Measurements from ENCODE around the gene PATJ.

DNA sequence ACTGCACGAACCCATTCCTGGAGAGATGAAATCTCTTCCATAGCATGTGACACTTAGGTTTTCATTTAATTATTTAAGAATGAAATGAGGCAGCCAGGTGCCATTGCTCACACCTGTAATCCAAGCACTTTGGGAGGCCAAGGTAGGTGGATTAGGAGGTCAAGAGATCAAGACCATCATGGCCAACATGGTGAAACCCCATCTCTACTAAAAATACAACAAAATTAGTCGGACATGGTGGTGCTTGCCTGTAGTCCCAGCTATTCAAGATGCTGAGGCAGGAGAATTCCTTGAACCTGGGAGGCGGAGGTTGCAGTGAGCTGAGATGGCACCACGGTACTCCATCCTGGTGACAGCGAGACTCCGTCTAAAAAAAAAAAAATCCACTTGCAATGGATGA, 470.1 kb downstream of the PATJ start:
- TF ChIP-seq ZNF223 (tag by site-specific recombination; IDR thresholded peaks at IDR 0.05) (no peak), ZNF777 (tag by site-specific recombination; IDR thresholded peaks at IDR 0.05; ENCODE audit: borderline replicate concordance) (no peak), YY1 (tag by site-specific recombination; IDR thresholded peaks at IDR 0.05) (no peak)
